Measurements from ENCODE around the gene MAGEA10. TPM values are rescaled to one million over a fixed set of nuclear protein-coding genes. Genes with fewer than 3 reads are reported as not detected.
"Not testable (repeated sequence)": the region's sequence is repeated elsewhere in the genome, so short reads cannot be mapped to it uniquely, and the experiment has no call there.

Gene MAGEA10
- total RNA-seq (not detected), polyA plus RNA-seq (not detected)
- long read RNA-seq, donor 1: 0 reads
- long read RNA-seq, donor 2: 0 reads

DNA sequence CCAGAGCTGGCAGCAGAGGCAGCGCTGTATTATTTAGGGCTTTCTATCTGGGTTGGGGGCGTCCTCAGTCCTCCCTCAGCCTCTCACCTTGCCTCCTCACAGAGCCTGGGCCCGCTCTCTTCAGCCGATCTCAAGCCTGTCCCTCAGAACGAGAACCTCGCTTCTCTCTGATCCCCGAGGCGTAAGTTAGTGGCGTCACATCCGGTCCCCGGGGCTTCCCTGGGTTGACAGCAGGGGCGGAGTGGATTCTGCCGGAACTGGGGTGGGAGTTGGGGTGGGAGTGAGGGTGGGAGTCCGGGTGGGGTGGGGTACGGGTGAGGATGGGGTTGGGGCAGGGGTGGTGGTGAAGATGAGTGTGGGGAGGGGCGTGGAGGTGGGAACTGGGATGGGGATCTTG is at the start of gene MAGEA10:
TSS of gene MAGEA10 (minus strand) at position 190 of the 397 bp plus-strand sequence. CDS start 2,957 bp downstream, outside the sequence.
- 92 to 93% methylated on average over 14 to 16 of the region's 16 CpGs for WGBS, 2 donors
- H3K9me3 ChIP-seq (ENCODE audit: control insufficient read depth, low read length): no peaks in the 10 kb centered on the region
- intact Hi-C loops (cut with DNase I): no loop called here

DNA sequence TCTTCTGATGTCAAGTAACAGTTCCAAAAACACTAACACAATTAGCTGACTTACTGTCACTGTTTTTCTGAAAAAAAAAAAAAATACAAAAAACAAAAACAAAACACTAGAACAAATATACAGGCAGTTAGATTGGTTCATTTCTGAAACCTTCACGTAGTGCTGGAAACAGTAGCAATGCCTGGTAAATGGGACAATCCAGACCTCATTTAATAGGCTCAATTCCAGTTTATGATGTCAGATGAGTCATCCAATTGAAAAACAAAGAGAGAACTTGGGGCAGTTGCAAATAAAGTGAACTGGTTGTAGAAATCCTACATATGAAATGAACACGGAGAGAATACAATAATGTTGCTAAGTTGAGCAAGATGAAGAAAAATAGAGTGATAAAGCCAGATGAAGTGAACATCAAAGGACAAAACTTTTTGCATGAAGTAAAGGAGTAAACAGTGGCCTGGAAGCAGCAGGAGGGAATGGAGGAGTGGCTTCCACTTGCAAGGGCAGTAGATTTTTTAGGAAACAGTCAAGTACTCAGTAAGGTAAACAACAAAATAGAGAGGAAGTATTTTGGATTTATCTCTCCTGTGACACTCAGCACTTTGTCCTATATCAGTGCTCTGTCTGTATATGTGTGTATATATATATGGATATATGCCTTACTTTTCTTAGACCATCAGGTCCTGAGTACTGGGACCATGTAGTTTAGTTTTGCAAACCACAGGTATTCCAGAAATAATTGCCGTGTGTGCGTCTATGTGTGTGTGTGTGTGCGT is 39.3 kb upstream of the MAGEA10 start:
- Histone ChIP-seq H3K4me1 (ENCODE audit: control insufficient read depth in 1 of 2, insufficient read depth in 2 of 2, low read length in 2 of 2) (no peaks in the 10 kb centered on the region), H3K36me3 (ENCODE audit: control insufficient read depth in 1 of 2, insufficient read depth in 2 of 2, low read length in 1 of 2) (no peaks in the 10 kb centered on the region), H3K9me3 (ENCODE audit: control insufficient read depth, low read length) (no peaks in the 10 kb centered on the region), H3K27me3 (ENCODE audit: control insufficient read depth in 1 of 2, insufficient read depth in 2 of 2, low read length in 1 of 2) (no peaks in the 10 kb centered on the region), H3K27ac (ENCODE audit: low read depth in 1 of 2, low read length in 2 of 2) (no peak overlapping the region), H3K4me3 (ENCODE audit: low read length in 2 of 2) (no peak overlapping the region)
- intact Hi-C loops (cut with DNase I): no loop called here
- DNase-seq (no peak), ATAC-seq (ENCODE audit: low FRiP score) (no peak)
- 73 to 84% methylated on average over 5 of the region's 5 CpGs for WGBS, 2 donors

More for the DNA sequence above, at the start of gene MAGEA10:
- H3K27ac ChIP-seq (ENCODE audit: low read depth in 1 of 2, low read length in 2 of 2): no peak within 1 kb of the TSS
- no peaks in the 10 kb centered on the region for H3K4me1 ChIP-seq (ENCODE audit: control insufficient read depth in 1 of 2, insufficient read depth in 2 of 2, low read length in 2 of 2)
- ATAC-seq (ENCODE audit: low FRiP score) (no peak), DNase-seq (no peak)
- H3K4me3 ChIP-seq (ENCODE audit: low read length in 2 of 2): no peak within 1 kb of the TSS
- no peaks in the 10 kb centered on the region for H3K36me3 ChIP-seq (ENCODE audit: control insufficient read depth in 1 of 2, insufficient read depth in 2 of 2, low read length in 1 of 2)
- H3K27me3 ChIP-seq (ENCODE audit: control insufficient read depth in 1 of 2, insufficient read depth in 2 of 2, low read length in 1 of 2): no peaks in the 10 kb centered on the region

DNA sequence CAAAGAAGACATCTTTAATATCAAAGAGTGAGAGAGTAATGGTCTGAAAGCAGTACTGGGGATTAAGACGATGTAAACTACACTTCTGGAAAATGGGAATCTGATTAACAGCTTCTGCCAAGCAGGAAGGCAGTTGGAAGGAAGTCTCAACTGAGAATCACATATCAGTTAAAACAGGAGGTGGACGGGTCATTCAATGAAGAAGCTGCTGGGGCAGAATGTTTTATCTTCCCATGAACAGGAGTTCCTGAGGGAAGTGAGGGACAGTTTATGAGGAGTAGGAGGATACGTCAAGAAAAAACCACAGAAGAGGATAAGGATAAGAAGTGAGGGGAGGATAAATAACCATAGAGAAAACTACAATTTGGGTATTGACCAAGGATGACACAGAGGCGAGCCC is 38.7 kb upstream of the MAGEA10 start:
- Histone ChIP-seq H3K9me3 (ENCODE audit: control insufficient read depth, low read length) (no peaks in the 10 kb centered on the region), H3K36me3 (ENCODE audit: control insufficient read depth in 1 of 2, insufficient read depth in 2 of 2, low read length in 1 of 2) (no peaks in the 10 kb centered on the region), H3K4me3 (ENCODE audit: low read length in 2 of 2) (no peak overlapping the region), H3K4me1 (ENCODE audit: control insufficient read depth in 1 of 2, insufficient read depth in 2 of 2, low read length in 2 of 2) (no peaks in the 10 kb centered on the region), H3K27ac (ENCODE audit: low read depth in 1 of 2, low read length in 2 of 2) (no peak overlapping the region), H3K27me3 (ENCODE audit: control insufficient read depth in 1 of 2, insufficient read depth in 2 of 2, low read length in 1 of 2) (no peaks in the 10 kb centered on the region)
- 62 to 73% methylated on average over 4 of the region's 4 CpGs for WGBS, 2 donors
- no peak for DNase-seq
- intact Hi-C loops (cut with DNase I): no loop called here
- ATAC-seq (ENCODE audit: low FRiP score): no peak

DNA sequence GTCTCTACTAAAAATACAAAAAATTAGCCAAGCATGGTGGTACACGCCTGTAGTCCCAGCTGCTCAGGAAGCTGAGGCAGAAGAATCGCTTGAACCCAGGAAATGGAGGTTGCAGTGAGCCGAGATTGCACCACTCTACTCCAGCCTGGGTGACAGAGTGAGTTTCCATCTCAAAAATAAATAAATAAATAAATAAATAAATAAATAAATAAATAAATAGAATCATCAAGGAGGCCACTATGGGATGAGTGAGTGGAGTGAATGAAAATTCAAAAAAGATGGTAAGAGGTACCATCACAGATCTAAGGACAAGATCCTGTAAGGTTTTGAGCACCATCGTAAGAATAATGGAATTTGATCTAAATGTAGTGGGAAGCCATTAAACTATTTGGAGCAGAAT is 37.5 kb upstream of the MAGEA10 start:
- H3K4me3 ChIP-seq (ENCODE audit: low read length in 2 of 2); H3K27me3 ChIP-seq (ENCODE audit: control insufficient read depth in 1 of 2, insufficient read depth in 2 of 2, low read length in 1 of 2); ATAC-seq (ENCODE audit: low FRiP score); H3K4me1 ChIP-seq (ENCODE audit: control insufficient read depth in 1 of 2, insufficient read depth in 2 of 2, low read length in 2 of 2); H3K27ac ChIP-seq (ENCODE audit: low read depth in 1 of 2, low read length in 2 of 2); intact Hi-C loops (cut with DNase I); H3K9me3 ChIP-seq (ENCODE audit: control insufficient read depth, low read length); DNase-seq; H3K36me3 ChIP-seq (ENCODE audit: control insufficient read depth in 1 of 2, insufficient read depth in 2 of 2, low read length in 1 of 2): not testable (repeated sequence)
- WGBS, 2 donors: 72 to 92% methylated on average over 4 of the region's 4 CpGs

DNA sequence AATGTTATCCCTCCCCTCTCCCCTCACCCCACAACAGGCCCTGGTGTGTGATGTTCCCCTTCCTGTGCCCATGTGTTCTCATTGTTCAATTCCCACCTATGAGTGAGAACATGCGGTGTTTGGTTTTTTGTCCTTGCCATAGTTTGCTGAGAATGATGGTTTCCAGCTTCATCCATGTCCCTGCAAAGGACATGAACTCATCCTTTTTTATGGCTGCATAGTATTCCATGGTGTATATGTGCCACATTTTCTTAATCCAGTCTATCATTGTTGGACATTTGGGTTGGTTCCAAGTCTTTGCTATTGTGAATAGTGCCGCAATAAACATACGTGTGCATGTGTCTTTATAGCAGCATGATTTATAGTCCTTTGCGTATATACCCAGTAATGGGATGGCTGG is 35.5 kb upstream of the MAGEA10 start:
- H3K36me3 ChIP-seq (ENCODE audit: control insufficient read depth in 1 of 2, insufficient read depth in 2 of 2, low read length in 1 of 2); ATAC-seq (ENCODE audit: low FRiP score); H3K4me3 ChIP-seq (ENCODE audit: low read length in 2 of 2); H3K9me3 ChIP-seq (ENCODE audit: control insufficient read depth, low read length); H3K27ac ChIP-seq (ENCODE audit: low read depth in 1 of 2, low read length in 2 of 2); H3K4me1 ChIP-seq (ENCODE audit: control insufficient read depth in 1 of 2, insufficient read depth in 2 of 2, low read length in 2 of 2); intact Hi-C loops (cut with DNase I); H3K27me3 ChIP-seq (ENCODE audit: control insufficient read depth in 1 of 2, insufficient read depth in 2 of 2, low read length in 1 of 2); DNase-seq: not testable (repeated sequence)
- 100% methylated on average over 1 of the region's 4 CpGs; no CpG with 5 or more reads in 1 of the 2 donors for WGBS, 2 donors

DNA sequence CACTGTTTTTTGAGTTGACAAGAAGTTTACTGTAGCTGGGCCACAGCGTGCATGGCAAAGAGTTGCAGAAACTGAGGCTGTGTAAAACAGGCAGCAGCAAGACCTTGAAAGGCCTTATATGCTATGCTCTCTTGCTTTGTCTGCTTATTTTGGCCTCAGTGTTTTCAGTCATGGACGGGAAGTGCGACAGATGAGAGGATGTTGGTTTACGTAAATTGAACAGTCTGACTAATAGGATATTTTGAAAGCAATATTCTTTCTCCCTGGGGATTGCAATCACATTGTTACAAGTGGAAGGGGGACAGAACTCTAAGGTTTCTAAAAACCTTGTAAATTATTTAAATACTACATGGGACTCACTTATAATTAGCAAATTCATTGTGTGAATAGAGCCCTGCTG is 32.2 kb upstream of the MAGEA10 start:
- intact Hi-C loops (cut with DNase I): no loop called here
- Histone ChIP-seq H3K36me3 (ENCODE audit: control insufficient read depth in 1 of 2, insufficient read depth in 2 of 2, low read length in 1 of 2) (no peaks in the 10 kb centered on the region), H3K4me1 (ENCODE audit: control insufficient read depth in 1 of 2, insufficient read depth in 2 of 2, low read length in 2 of 2) (no peaks in the 10 kb centered on the region), H3K4me3 (ENCODE audit: low read length in 2 of 2) (no peak overlapping the region), H3K27me3 (ENCODE audit: control insufficient read depth in 1 of 2, insufficient read depth in 2 of 2, low read length in 1 of 2) (no peaks in the 10 kb centered on the region), H3K9me3 (ENCODE audit: control insufficient read depth, low read length) (no peaks in the 10 kb centered on the region), H3K27ac (ENCODE audit: low read depth in 1 of 2, low read length in 2 of 2) (no peak overlapping the region)
- ATAC-seq (ENCODE audit: low FRiP score) (no peak), DNase-seq (no peak)
- WGBS, 2 donors: 29 to 50% methylated on average over 4 of the region's 4 CpGs

DNA sequence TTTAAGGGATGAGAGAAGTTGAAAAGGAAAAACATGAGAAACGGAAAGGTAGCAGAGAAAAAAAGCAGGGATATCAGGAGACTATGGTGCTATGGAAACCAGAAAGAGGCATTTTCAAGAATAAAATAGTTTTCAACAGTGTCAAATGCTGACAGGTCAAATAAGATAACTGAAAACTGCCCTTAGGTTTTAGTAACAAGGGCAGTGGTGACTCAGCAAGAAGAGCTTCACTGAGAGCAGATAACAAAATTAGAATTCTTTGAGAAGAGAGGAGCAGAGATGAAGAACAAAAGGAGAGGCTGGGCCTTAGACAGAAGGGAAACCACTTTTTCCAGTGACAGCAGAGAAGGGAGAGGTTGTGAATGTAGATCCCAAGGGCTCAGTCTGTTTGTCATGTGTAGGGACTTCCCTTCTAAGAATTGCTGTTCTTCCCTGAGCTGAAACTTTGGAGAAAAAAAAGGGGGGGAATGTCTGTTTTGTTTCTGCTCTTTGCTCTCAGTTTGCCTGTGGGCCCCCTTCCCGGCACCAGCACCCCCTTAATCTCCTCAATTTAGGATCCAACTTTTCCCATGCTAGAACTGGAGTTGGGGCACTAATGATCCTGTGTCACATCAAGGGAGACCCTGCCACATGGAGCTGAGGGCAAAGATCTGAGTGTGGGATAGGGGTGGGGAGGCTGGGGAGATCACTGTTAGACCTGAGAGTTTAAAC is 26.8 kb upstream of the MAGEA10 start:
- intact Hi-C loops (cut with DNase I): no loop called here
- ATAC-seq (ENCODE audit: low FRiP score): no peak
- Histone ChIP-seq H3K27me3 (ENCODE audit: control insufficient read depth in 1 of 2, insufficient read depth in 2 of 2, low read length in 1 of 2) (no peaks in the 10 kb centered on the region), H3K27ac (ENCODE audit: low read depth in 1 of 2, low read length in 2 of 2) (no peak overlapping the region), H3K4me3 (ENCODE audit: low read length in 2 of 2) (no peak overlapping the region), H3K4me1 (ENCODE audit: control insufficient read depth in 1 of 2, insufficient read depth in 2 of 2, low read length in 2 of 2) (no peaks in the 10 kb centered on the region), H3K36me3 (ENCODE audit: control insufficient read depth in 1 of 2, insufficient read depth in 2 of 2, low read length in 1 of 2) (no peaks in the 10 kb centered on the region), H3K9me3 (ENCODE audit: control insufficient read depth, low read length) (no peaks in the 10 kb centered on the region)
- DNase-seq: no peak
- 64 to 69% methylated on average over 2 of the region's 2 CpGs for WGBS, 2 donors

DNA sequence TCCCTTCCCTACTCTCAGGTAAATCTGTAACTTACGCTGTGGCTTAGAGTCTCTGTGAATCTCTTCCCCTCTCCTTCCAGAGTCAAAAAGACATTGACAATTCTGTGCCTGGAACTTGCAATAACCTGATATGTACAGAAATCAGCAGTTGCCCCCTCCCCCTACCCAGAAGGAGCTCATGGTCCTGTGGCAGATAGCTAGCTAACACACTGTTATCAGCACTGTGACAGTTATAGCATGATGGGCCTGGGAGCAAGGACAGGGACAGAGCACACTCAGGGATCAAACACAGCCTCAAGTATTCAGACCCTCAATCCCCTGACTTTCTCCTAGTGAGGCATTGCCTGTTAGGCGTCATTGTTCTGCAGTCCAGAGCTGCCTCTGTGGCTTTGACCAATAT is 18.7 kb upstream of the MAGEA10 start:
- Histone ChIP-seq H3K9me3 (ENCODE audit: control insufficient read depth, low read length) (no peaks in the 10 kb centered on the region), H3K27me3 (ENCODE audit: control insufficient read depth in 1 of 2, insufficient read depth in 2 of 2, low read length in 1 of 2) (no peaks in the 10 kb centered on the region), H3K4me3 (ENCODE audit: low read length in 2 of 2) (no peak overlapping the region), H3K36me3 (ENCODE audit: control insufficient read depth in 1 of 2, insufficient read depth in 2 of 2, low read length in 1 of 2) (no peaks in the 10 kb centered on the region), H3K4me1 (ENCODE audit: control insufficient read depth in 1 of 2, insufficient read depth in 2 of 2, low read length in 2 of 2) (no peaks in the 10 kb centered on the region), H3K27ac (ENCODE audit: low read depth in 1 of 2, low read length in 2 of 2) (no peak overlapping the region)
- WGBS, 2 donors: 68 to 77% methylated on average over 2 of the region's 2 CpGs
- intact Hi-C loops (cut with DNase I): no loop called here
- ATAC-seq (ENCODE audit: low FRiP score) (no peak), DNase-seq (no peak)

Data from aorta (tissue), 5 donors.